Measurements from ENCODE around the gene POLRMT.

POLRMT gene

DNA sequence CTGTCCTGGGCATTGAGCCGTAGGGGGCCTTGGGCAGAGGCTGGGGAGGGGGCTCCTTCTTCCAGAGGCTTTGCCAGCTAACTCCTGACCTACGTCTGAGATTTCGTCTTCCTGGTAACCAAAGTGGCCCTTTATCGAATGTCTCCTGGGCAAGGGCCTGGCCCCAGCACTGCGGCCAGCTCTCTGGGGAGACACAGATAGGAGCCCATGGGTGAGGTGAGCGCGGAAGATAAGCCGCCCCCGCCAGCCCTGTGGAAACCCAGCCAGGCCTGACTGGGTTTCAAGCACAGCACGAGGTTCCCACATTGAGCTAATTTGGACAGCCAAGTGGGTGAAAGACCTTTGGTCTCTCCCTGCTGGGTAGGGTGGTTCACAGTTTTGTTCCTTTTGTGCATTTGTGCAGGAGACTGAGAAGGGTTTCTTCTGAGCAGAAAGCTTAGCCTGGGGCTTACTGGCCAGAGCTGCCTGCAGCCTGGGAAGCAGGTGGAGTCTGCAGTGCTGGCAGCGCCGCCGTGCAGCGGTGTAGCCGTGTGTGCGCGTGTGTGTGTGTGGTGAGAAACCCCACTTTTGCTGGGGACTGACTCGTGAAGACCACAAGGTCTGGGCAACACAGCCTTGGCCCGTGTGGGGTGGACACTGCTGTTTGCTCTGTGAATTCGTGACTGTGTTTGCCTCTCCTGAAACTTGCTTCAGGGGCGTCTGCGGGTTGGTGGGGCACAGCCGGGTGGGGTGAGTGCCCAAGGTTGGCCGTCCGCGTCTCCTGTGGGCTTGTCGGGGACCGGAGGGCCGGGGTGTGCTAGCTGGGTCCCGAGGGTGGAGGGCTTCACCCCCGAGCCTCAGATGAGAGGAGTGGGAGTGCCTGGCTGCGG lies 58.4 kb downstream of the POLRMT start:
- peak overlapping the region; percentile 19 for H3K4me3 ChIP-seq (ENCODE audit: control insufficient read depth, low read depth, low read length)
- TF ChIP-seq, protein P1, sequence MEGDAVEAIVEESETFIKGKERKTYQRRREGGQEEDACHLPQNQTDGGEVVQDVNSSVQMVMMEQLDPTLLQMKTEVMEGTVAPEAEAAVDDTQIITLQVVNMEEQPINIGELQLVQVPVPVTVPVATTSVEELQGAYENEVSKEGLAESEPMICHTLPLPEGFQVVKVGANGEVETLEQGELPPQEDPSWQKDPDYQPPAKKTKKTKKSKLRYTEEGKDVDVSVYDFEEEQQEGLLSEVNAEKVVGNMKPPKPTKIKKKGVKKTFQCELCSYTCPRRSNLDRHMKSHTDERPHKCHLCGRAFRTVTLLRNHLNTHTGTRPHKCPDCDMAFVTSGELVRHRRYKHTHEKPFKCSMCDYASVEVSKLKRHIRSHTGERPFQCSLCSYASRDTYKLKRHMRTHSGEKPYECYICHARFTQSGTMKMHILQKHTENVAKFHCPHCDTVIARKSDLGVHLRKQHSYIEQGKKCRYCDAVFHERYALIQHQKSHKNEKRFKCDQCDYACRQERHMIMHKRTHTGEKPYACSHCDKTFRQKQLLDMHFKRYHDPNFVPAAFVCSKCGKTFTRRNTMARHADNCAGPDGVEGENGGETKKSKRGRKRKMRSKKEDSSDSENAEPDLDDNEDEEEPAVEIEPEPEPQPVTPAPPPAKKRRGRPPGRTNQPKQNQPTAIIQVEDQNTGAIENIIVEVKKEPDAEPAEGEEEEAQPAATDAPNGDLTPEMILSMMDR (IDR thresholded peaks at IDR 0.05; ENCODE audit: control insufficient read depth, insufficient read depth, low read depth, low read length, missing control alignments): no peak
- DNase-seq (ENCODE audit: low read depth): no peak

DNA sequence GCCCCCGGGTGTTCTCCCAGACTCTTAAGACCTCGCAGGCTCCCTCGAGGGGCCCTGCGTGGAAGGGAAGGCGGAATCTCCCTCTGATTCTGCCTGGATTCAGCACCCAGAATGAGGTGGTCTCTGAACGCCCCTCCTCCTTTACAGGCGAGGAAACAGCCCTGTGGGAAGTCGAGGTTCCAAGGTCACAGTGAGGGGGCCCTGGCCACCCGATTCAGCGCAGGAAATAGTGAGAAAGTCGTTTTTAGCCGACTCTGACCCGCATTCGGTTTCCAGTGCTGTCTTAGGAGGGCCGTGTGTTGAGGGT lies 59.9 kb downstream of the POLRMT start:
- no peak for DNase-seq (ENCODE audit: low read depth)
- TF ChIP-seq, protein P1 (IDR thresholded peaks at IDR 0.05; ENCODE audit: control insufficient read depth, insufficient read depth, low read depth, low read length, missing control alignments): no peak
- H3K4me3 ChIP-seq (ENCODE audit: control insufficient read depth, low read depth, low read length): peak overlapping the region; percentile 96

DNA sequence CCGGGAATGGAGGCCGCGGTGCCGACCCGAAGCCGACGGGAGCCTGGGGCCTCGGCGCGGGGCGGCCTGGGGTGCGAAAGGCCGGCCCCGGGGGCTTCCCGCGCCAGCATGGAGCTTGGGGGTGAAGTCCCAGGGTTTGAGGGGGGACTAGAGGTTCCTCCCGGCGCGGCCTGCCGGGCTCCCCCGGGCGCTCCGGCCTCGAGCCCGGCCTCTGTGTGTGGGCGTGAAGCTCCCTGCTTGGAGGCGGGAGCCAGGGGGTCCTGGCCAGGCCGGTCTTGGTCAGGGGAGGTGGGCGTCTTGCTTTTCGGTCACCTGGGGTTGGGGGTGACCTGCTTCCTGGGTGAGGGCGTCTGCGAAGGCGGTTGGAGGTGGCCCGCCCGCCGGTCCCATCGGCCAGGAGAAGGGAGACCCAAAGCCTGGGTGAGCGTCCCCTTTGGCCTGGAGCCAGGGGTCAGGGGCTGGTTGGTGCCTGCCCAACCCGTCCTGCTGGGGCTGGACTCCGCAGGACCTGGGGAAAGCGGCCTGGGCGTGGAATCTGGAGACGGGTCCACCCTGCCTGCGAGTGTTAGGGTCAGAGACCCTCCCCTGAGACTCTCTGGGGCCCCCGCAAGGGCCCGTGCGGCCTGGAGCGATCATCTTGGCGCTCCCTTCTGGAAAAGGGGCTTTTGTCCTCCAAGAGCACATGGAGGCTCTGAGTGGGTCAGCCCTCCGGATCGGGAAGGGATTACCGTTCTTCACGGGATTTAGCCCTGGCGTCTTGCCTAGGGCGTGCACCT lies 60.4 kb downstream of the POLRMT start:
- peak overlapping the region; percentile 96 for H3K4me3 ChIP-seq (ENCODE audit: control insufficient read depth, low read depth, low read length)
- no peak for DNase-seq (ENCODE audit: low read depth)
- TF ChIP-seq, protein P1 (IDR thresholded peaks at IDR 0.05; ENCODE audit: control insufficient read depth, insufficient read depth, low read depth, low read length, missing control alignments): no peak

DNA sequence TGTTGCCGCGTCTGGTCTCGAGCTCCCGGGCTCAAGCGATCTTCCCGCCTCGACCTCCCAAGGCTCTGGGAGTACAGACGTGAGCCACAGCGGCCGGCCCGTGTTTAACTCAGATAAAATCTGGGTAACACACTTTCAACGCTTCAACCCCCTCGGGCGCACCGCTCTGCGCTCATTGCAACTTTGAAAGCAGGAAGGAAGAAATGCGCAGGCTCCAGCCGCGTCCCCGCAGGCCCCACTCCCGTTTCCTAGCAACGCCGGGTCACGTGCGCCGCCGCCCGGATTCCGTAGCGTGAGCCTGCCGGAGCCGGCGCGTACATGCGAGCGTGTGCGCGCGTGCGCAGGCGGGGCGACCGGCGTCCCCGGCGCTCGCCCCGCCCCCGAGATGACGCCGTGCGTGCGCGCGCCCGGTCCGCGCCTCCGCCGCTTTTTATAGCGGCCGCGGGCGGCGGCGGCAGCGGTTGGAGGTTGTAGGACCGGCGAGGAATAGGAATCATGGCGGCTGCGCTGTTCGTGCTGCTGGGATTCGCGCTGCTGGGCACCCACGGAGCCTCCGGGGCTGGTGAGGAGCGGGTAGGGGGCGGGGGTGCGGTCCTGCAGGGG lies 61.1 kb downstream of the POLRMT start, which contains the start of gene BSG:
TSS of gene BSG (plus strand) at position 457 of the 603 bp plus-strand sequence. CDS start at position 496, 39 bp downstream.
- peak; percentile 85 for DNase-seq (ENCODE audit: low read depth)
- TF ChIP-seq, protein P1 (IDR thresholded peaks at IDR 0.05; ENCODE audit: control insufficient read depth, insufficient read depth, low read depth, low read length, missing control alignments): no peak
- H3K4me3 ChIP-seq (ENCODE audit: control insufficient read depth, low read depth, low read length): peak within 1 kb of the TSS; percentile 96

DNA sequence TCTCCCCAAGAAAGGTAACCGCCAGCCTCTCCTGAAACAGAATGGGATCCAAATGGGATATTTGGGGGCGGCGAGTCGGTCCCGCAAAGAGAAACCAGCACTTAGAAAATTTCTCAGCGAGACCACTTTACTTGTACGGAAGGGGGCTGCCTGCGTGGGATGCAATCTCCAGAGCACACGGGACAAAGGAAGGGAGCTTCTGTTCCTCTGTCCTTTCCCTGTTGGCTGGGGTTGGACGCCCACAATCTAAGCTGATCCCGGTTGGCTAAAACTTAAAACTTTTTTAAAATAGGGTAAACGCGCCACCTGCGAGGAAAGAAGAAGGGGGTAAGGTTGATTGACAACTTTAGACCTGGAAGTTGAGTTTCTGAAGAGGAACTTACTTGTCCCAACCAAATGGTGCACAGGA lies 61.8 kb downstream of the POLRMT start:
- DNase-seq (ENCODE audit: low read depth): no peak
- peak overlapping the region; percentile 53 for H3K4me3 ChIP-seq (ENCODE audit: control insufficient read depth, low read depth, low read length)
- TF ChIP-seq, protein P1 (IDR thresholded peaks at IDR 0.05; ENCODE audit: control insufficient read depth, insufficient read depth, low read depth, low read length, missing control alignments): no peak

DNA sequence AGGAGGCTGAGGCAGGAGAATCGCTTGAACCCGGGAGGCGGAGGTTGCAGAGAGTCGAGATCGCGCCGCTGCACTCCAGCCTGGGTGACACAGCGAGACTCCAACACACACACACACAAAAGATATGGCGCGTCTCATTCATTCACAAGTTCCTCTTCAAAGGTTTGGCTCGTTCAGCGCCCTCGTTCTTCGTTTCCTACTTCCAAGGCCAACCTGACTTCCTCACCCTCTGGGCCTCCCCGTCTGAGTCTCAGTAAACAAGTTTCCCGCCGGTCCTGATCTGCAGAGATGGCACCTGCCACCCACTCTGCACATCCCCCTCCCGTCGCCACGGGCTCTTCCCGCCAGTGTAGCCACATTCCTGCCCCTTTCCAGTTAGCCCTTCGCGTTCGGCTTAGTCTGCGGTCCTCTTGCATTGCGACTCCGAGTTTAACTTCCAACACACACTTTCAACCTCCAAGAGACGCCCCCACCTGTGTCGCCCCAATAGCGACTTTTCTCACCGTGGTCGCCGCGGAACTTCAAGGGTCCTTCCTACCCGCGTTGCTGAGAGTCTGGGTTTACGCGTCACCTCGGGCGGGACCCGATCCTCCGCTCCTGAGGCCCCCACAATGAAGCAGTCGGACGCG lies 62.3 kb downstream of the POLRMT start:
- TF ChIP-seq, protein P1 (IDR thresholded peaks at IDR 0.05; ENCODE audit: control insufficient read depth, insufficient read depth, low read depth, low read length, missing control alignments): no peak
- DNase-seq (ENCODE audit: low read depth): no peak
- peak overlapping the region; percentile 53 for H3K4me3 ChIP-seq (ENCODE audit: control insufficient read depth, low read depth, low read length)

All from AG09309 (cell line).